GM19238 (cell line): ENCODE data around the gene PLD5.
"Not testable (repeated sequence)": the region's sequence is repeated elsewhere in the genome, so short reads cannot be mapped to it uniquely, and the experiment has no call there.

Source experiments
- DNase-seq: peaks from one replicate; pipeline ENCODE4 v3.0.0; 2011; ENCODE audit warnings: low spot score; ENCODE audit not compliant: insufficient read length

The PLD5 gene

DNA sequence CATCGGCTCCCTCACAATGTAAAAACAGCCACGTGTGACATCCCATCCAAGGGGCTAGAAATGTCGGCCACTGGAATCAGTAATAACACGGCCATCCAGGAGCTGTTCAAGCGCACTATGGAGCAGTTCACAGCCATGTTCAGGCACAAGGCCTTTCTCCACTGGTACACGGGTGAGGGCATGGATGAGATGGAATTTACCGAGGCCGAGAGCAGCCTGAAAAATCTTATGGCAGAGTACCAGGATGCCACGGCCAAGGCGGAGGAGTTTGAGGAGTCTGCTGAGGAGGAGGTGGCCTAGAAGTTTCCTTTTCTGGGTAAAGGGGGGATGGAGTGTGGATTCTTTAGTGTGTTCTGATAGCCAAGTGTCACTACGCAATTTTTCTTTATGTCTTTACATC, 464.5 kb downstream of the PLD5 start:
- no peak for DNase-seq

DNA sequence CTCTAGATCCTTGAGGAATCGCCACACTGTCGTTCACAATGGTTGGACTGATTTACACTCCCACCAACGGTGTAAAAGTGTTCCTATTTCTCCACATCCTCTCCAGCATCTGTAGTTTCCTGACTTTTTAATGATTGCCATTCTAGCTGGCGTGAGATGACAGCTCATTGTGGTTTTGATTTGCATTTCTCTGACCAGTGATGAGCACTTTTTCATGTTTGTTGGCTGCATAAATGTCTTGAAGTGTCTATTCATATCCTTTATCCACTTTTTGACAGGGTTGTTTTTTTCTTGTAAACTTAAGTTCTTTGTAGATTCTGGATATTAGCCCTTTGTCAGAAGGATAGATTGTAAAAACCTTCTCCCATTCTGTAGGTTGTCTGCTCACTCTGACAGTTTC, 465.9 kb downstream of the PLD5 start:
- DNase-seq: not testable (repeated sequence)

DNA sequence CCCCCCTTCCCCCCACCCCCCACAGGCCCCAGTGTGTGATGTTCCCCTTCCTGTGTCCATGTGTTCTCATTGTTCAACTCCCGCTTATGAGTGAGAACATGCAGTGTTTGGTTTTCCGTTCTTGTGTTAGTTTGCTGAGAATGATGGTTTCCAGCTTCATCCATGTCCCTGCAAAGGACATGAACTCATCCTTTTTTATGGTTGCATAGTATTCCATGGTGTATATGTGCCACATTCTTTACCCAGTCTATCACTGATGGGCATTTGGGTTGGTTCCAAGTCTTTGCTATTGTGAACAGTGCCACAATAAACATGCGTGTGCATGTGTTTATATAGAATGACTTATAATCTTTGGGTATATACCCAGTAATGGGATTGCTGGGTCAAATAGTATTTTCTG, 466.3 kb downstream of the PLD5 start:
- DNase-seq: not testable (repeated sequence)

DNA sequence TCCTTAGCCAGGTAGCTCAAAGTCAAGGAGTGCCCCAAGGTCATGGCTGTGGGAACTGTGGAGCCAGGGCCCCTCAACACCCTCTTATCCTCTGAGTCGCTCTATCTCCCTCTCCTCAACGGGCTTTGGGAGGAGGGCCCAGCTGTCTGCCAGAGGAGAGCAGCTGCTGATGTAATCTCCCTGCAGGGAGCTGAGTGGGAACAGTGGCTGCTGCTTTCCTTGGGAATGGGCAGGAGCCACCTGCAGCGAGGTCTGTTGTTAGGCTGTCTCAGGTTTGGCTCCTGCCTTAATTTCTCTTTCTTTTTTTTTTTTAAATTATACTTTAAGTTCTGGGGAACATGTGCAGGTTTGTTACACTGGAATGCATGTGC, 466.8 kb downstream of the PLD5 start:
- DNase-seq: no peak

DNA sequence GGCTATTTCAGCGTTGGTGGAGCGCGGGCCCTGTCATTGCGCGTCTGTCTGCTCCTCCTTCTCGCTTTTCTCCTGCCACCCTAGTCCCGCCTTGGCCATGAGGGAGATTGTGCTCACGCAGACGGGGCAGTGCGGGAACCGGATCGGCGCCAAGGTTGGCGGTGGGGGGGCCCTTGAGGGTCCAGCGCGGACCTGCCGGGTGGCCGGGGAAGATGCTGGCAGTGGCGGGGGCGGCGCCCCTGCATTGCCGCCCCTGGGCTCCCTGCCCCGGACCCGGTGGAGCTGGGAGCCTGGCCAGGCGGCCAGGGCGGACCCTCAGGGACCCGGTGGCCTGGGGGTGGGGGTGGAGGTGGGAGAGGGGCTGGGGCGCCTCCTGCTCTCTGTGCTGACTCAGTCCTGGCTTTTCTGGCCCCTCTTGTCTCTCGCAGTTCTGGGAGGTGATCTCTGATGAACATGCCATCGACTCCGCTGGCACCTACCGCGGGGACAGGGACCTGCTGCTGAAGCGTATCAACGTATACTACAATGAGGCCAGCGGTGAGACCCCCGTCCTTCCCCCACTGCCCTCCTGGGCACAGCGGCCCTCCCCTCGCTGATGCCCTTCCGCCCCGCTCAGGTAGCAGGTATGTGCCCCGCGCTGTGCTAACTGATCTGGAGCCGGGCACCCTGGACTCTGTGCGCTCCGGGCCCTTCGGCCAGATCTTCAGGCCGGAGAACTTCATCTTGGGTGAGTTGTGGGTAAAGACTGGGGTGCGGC, 467.3 kb downstream of the PLD5 start:
- DNase-seq: no peak

DNA sequence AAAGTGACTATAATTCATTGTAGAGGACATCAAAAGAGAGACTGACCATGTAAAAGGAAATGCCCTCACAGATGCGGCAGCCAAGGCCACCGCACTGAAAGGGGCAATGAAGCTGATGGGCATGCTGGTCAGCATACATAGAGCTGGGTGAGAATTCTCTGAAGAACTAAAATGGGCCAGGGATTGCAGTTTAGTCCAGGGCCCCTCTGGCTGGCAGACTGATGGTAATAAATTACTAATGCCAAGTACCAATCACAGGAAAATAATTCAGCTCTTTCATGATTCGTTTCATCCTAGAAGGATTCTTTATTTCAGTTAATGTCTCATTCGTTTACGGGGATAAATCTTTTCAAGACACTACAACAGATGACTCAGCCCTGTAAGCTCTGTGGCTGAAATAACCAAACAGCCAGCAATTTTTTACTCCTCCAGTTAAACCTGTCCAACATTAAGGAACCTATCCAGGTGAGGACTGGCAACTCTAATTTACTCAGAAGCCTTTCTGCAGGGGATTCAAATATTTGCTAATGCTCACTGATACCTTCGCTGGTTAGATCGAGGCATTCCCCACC, 468.7 kb downstream of the PLD5 start:
- no peak for DNase-seq

DNA sequence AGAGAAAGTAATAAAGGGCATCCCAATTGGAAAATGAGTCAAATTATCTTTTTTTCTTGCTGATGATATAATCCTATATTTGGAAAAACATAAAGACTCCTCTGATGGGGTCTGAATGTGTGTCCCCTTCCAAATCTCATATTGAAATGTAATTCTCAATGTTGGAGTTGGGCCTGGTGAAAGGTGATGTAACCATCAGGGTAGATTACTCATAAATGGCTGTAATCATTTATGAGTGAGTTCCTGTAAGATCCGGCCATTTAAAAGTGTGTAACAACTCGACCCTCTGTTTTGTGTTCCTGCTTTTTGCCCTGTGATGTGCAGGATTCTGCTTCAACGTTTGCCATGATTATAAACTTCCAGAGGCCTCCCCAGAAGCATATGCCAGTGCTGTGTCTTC, 481.3 kb downstream of the PLD5 start:
- DNase-seq: no peak

DNA sequence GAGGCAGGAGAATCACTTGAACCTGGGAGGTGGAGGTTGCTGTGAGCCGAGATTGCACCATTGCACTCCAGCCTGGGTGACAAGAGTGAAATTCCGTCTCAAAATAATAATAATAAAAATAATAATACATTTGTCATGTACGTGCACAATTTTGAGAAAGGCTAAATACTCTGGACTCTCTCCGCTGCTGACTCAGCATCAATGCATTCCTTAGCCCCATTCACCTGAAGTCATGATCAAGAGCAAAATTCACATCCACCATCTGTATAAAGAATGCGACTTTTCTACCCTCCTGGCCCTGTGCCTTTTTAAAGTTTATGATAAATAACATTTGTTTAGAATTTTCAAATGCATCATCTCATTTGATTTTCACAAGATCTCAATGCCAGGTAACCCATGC, 490.1 kb downstream of the PLD5 start:
- DNase-seq: no peak

DNA sequence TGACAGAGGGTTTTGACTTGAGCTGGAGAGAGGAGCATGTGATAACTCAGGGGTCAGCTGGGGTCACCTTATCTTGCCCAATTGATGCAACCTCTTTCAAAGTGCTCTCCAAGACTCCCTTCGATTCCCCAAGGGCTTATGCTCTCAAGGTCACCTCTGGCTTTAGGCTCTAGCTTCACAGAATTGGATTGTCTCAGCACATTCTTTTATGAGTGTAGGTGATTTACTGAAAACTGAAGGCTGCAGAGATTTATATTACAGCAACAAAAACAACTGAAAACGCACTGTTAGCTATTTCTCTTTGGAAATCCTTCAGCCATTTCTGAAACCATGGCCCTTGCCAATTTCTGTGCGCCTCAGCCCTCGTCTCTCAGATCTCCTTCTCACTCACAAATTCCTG, 491.1 kb downstream of the PLD5 start:
- DNase-seq: no peak
